Activated T-cell treated with anti-CD3 and anti-CD28 coated beads, Interleukin-2, amount 50 U/mL, for 4 hours (primary cell): ENCODE measurements around the gene C20orf173. TPM values are rescaled to one million over a fixed set of nuclear protein-coding genes. Genes with fewer than 3 reads are reported as not detected.

Source experiments
- ATAC-seq, 2 donors: fragments of 200-7000 bp; cut with Tn5 transposase; one replicate each; pipeline ENCODE4 v1.10.0; 2021
- DNase-seq: peaks from one replicate; pipeline ENCODE4 v3.0.0-alpha.2; 2020
- H3K27me3 Mint-ChIP-seq: one replicate; pipeline ENCODE4 v1.8.0; 2021; ENCODE audit warnings: low read depth, mixed read lengths
- H3K36me3 Mint-ChIP-seq: one replicate; pipeline ENCODE4 v1.8.0; 2022; ENCODE audit warnings: mixed read lengths; ENCODE audit not compliant: insufficient read depth
- H3K4me1 Mint-ChIP-seq: one replicate; pipeline ENCODE4 v1.8.0; 2021; ENCODE audit warnings: low read depth, mixed read lengths
- H3K4me3 Mint-ChIP-seq: one replicate; pipeline ENCODE4 v1.8.0; 2021; ENCODE audit warnings: mild to moderate bottlenecking, moderate library complexity, mixed read lengths
- H3K9me3 Mint-ChIP-seq: one replicate; pipeline ENCODE4 v1.8.0; 2021; ENCODE audit warnings: mixed read lengths
- total RNA-seq, 3 donors: library from RNA; stranded (reverse); gene quantifications; one replicate each; pipeline ENCODE4 v1.2.1, GENCODE V29; 2021

The C20orf173 gene
- total RNA-seq, 3 donors from 2014 or later = not detected

DNA sequence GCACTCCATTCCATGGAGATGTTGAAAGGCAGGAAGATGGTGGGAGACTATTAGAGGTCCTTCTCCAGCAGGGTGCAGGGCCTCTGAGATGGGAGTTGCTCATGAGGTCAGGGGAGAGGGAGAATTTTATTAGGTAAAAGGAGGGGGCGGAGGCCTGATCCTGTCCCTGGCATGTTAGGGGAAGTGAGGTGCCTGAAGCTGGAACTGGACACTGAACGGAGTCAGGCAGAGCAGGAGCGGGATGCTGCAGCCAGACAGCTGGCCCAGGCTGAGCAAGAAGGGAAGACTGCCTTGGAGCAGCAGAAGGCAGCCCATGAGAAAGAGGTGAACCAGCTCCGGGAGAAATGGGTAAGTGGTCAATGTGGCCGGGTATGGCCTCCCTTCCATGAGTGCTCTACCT lies 49.7 kb downstream of the C20orf173 start:
- peaks cover 2% of the 10 kb centered on the region for H3K4me1 Mint-ChIP-seq
- no peak overlapping the region for H3K4me3 Mint-ChIP-seq
- no peak for ATAC-seq
- peaks cover 21% of the 10 kb centered on the region for H3K36me3 Mint-ChIP-seq
- no peak for DNase-seq
- H3K9me3 Mint-ChIP-seq = no peaks in the 10 kb centered on the region
- H3K27me3 Mint-ChIP-seq = no peaks in the 10 kb centered on the region

DNA sequence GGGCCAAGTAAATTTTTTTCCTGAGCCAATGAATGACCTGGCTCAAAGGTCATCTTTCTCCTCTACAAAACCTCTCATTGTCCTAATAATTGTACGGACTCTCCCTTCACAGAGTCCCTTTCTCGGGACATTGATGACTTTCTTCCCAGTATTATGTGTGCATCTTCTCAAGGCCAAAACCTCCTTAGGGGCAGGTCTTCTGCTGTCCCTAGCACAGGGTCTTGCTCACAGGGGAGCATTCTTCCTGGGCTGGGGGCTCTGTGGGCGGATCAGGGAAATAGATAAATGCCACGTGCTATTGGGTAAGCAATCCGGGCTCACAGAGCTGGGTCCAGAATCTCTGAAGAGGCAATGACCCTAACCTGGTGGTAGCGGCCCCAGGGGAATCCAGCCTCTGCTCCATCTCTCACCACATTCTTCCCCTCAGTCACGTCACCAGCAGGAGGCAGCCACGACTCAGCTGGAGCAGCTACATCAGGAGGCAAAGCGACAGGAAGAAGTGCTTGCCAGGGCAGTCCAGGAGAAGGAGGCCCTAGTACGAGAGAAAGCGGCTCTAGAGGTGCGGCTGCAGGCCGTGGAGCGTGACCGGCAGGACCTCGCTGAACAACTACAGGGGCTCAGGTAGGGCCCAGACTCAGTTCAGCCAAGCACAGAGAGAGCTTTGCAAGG lies 50.5 kb downstream of the C20orf173 start:
- Mint-ChIP-seq H3K36me3 (peaks cover 15% of the 10 kb centered on the region), H3K4me3 (no peak overlapping the region), H3K4me1 (no peaks in the 10 kb centered on the region), H3K27me3 (no peaks in the 10 kb centered on the region), H3K9me3 (no peaks in the 10 kb centered on the region)
- DNase-seq = no peak
- peak in 1 of 2 donors; percentile 40 for ATAC-seq

Other genes starting within 250 kb of the C20orf173 start
- 100 to 1,000 TPM; 307 to 331 (median 310) TPM for gene EIF6, start 244.9 kb downstream of the C20orf173 start, total RNA-seq
- gene FAM83C, start 237.2 kb downstream of the C20orf173 start, total RNA-seq = not detected
- gene UQCC1, start 117.7 kb downstream of the C20orf173 start, total RNA-seq = 10 to 100 TPM; 58.1 to 61.7 (median 58.5) TPM
- gene GDF5, start 91.4 kb downstream of the C20orf173 start, total RNA-seq = not detected
- gene CEP250, start 74.1 kb downstream of the C20orf173 start, total RNA-seq = 10 to 100 TPM; 27.7 to 31.9 (median 30.9) TPM
- 100 to 1,000 TPM; 127 to 130 (median 128) TPM for gene ERGIC3, start 12.4 kb upstream of the C20orf173 start, total RNA-seq
- 1 to 10 TPM; 1.6 to 2.5 (median 1.9) TPM for gene SPAG4, start 86.2 kb upstream of the C20orf173 start, total RNA-seq
- gene CPNE1, start 135.2 kb upstream of the C20orf173 start, total RNA-seq = 100 to 1,000 TPM; 229 to 264 (median 257) TPM
- gene RBM12, start 135.2 kb upstream of the C20orf173 start, total RNA-seq = 100 to 1,000 TPM; 135 to 137 (median 136) TPM
- gene NFS1, start 169.7 kb upstream of the C20orf173 start, total RNA-seq = 10 to 100 TPM; 29.0 to 39.4 (median 38.4) TPM
- gene ROMO1, start 169.8 kb upstream of the C20orf173 start, total RNA-seq = 100 to 1,000 TPM; 160 to 171 (median 171) TPM
- 100 to 1,000 TPM; 336 to 375 (median 337) TPM for gene RBM39, start 212.6 kb upstream of the C20orf173 start, total RNA-seq
- 10 to 100 TPM; 47.7 to 59.4 (median 48.8) TPM for gene PHF20, start 242.4 kb upstream of the C20orf173 start, total RNA-seq